ENCODE measurements around the gene LHX3.

Gene LHX3

GRCh38 chr9:136191099-136191959, 13.6 kb downstream of the LHX3 start:
- DNase-seq, result no peak

- DNase-seq, result no peak
Observed at GRCh38 chr9:136190656-136191055, 14.3 kb downstream of the LHX3 start.

GRCh38 chr9:136190237-136190601, 14.7 kb downstream of the LHX3 start:
- no peak for DNase-seq

- no peak for DNase-seq
Observed at GRCh38 chr9:136189394-136190236, 15.3 kb downstream of the LHX3 start.

GRCh38 chr9:136187683-136188586, 17.0 kb downstream of the LHX3 start:
- no peak for DNase-seq

GRCh38 chr9:136187197-136187596, 17.7 kb downstream of the LHX3 start:
- DNase-seq, result no peak

- no peak for DNase-seq
Observed at GRCh38 chr9:136186386-136186785, 18.5 kb downstream of the LHX3 start.

GRCh38 chr9:136185596-136186366, 19.1 kb downstream of the LHX3 start:
- DNase-seq, result no peak

GRCh38 chr9:136185066-136185465, 19.9 kb downstream of the LHX3 start:
- no peak for DNase-seq

- no peak for DNase-seq
Observed at GRCh38 chr9:136182850-136183422, 22.0 kb downstream of the LHX3 start.

GRCh38 chr9:136182420-136182787, 22.5 kb downstream of the LHX3 start:
- no peak for DNase-seq

GRCh38 chr9:136181784-136182419, 23.0 kb downstream of the LHX3 start:
- DNase-seq, result no peak

- no peak for DNase-seq
Observed at GRCh38 chr9:136180586-136180985, 24.3 kb downstream of the LHX3 start.

- no peak for DNase-seq
Observed at GRCh38 chr9:136179761-136180160, 25.2 kb downstream of the LHX3 start.

GRCh38 chr9:136179101-136179616, 25.8 kb downstream of the LHX3 start:
- DNase-seq, result no peak

- no peak for DNase-seq
Observed at GRCh38 chr9:136178773-136179075, 26.2 kb downstream of the LHX3 start.

- no peak for DNase-seq
Observed at GRCh38 chr9:136178061-136178772, 26.7 kb downstream of the LHX3 start.

GRCh38 chr9:136177224-136177623, 27.7 kb downstream of the LHX3 start:
- no peak for DNase-seq

GRCh38 chr9:136175616-136176197, 29.2 kb downstream of the LHX3 start:
- no peak for DNase-seq
